HEK293T (cell line): ENCODE results near the gene SRGAP3.

Experiments used
- CTCF ChIA-PET: fragments of 350-600 bp; formaldehyde crosslinking; extraction: SDS; loops from one replicate; lab custom pipeline; 2021; ENCODE audit warnings: antibody characterized with exemption, inconsistent platforms; lab: Yijun Ruan, JAX
- POLR2A ChIA-PET: fragments of 350-600 bp; formaldehyde crosslinking; extraction: SDS; loops from one replicate; lab custom pipeline; 2020; ENCODE audit warnings: antibody characterized with exemption, inconsistent platforms; lab: Yijun Ruan, JAX
- DNase-seq: peaks from one replicate; pipeline ENCODE4 v3.0.0; 2012; ENCODE audit warnings: mixed read lengths; ENCODE audit errors: extremely low spot score
- ARNT ChIP-seq: fragments of 450-650 bp; IDR thresholded peaks from 2 replicates; pipeline ENCODE4 v1.6.1; 2017; ENCODE audit warnings: mild to moderate bottlenecking
- BHLHE40 ChIP-seq: fragments of 450-650 bp; IDR thresholded peaks from 2 replicates; pipeline ENCODE4 v1.6.1; 2016; ENCODE audit warnings: mild to moderate bottlenecking, moderate library complexity, borderline replicate concordance
- CTBP1 ChIP-seq: fragments of 450-650 bp; IDR thresholded peaks from 2 replicates; pipeline ENCODE4 v1.6.1; 2016; ENCODE audit warnings: borderline replicate concordance
- ELF4 ChIP-seq: fragments of 450-650 bp; IDR thresholded peaks from 2 replicates; pipeline ENCODE4 v1.6.1; 2017; ENCODE audit warnings: antibody characterized with exemption
- FOXA1 ChIP-seq: fragments of 450-650 bp; IDR thresholded peaks from 2 replicates; pipeline ENCODE4 v1.6.1; 2016; ENCODE audit warnings: mild to moderate bottlenecking
- FOXK2 ChIP-seq: fragments of 450-650 bp; IDR thresholded peaks from 2 replicates; pipeline ENCODE4 v1.6.1; 2016; ENCODE audit warnings: mild to moderate bottlenecking
- FOXM1 ChIP-seq: fragments of 450-650 bp; IDR thresholded peaks from 2 replicates; pipeline ENCODE4 v1.6.1; 2017; ENCODE audit warnings: mild to moderate bottlenecking, borderline replicate concordance
- HDGF ChIP-seq: fragments of 450-650 bp; IDR thresholded peaks from 2 replicates; pipeline ENCODE4 v1.6.1; 2017; ENCODE audit warnings: antibody characterized with exemption, borderline replicate concordance
- L3MBTL2 ChIP-seq: fragments of 450-650 bp; conservative IDR thresholded peaks from 2 replicates; pipeline ENCODE4 v1.6.1; 2016; ENCODE audit warnings: mild to moderate bottlenecking
- LEF1 ChIP-seq: fragments of 450-650 bp; IDR thresholded peaks from 2 replicates; pipeline ENCODE4 v1.6.1; 2017; ENCODE audit warnings: mild to moderate bottlenecking, borderline replicate concordance
- NFRKB ChIP-seq: fragments of 450-650 bp; IDR thresholded peaks from 2 replicates; pipeline ENCODE4 v1.6.1; 2016; ENCODE audit warnings: mild to moderate bottlenecking, moderate library complexity
- PKNOX1 ChIP-seq: fragments of 450-650 bp; IDR thresholded peaks from 2 replicates; pipeline ENCODE4 v1.6.1; 2016
- SP1 ChIP-seq: fragments of 450-650 bp; IDR thresholded peaks from 2 replicates; pipeline ENCODE4 v1.6.1; 2017
- SUZ12 ChIP-seq: fragments of 450-650 bp; IDR thresholded peaks from 2 replicates; pipeline ENCODE4 v1.6.1; 2016; ENCODE audit warnings: mild to moderate bottlenecking
- TARDBP ChIP-seq: fragments of 450-650 bp; IDR thresholded peaks from 2 replicates; pipeline ENCODE4 v1.6.1; 2016
- ZNF384 ChIP-seq: fragments of 450-650 bp; IDR thresholded peaks from 2 replicates; pipeline ENCODE4 v1.6.1; 2016

SRGAP3 gene

GRCh38 chr3:9102240-9102981 lies 147.0 kb downstream of the SRGAP3 start:
- no peak for DNase-seq
- ChIA-PET CTCF (interaction anchor here (0.6 kb wide), 1 partner anchor 12 kb away, joined by 3 read pairs; no protein-coding TSS in a partner anchor), POLR2A (no interaction called here)
- TF ChIP-seq ARNT: no peak
- no peak for TF ChIP-seq TARDBP
- no peak for TF ChIP-seq ZNF384
- TF ChIP-seq SP1: no peak
- TF ChIP-seq FOXM1: no peak
- no peak for TF ChIP-seq L3MBTL2
- no peak for TF ChIP-seq SUZ12
- no peak for TF ChIP-seq HDGF
- TF ChIP-seq CTBP1: no peak

- ChIA-PET POLR2A (no interaction called here), CTCF (no interaction called here)
- TF ChIP-seq FOXM1: no peak
- TF ChIP-seq ZNF384: no peak
- no peak for TF ChIP-seq FOXK2
- no peak for TF ChIP-seq LEF1
- TF ChIP-seq FOXA1: no peak
- TF ChIP-seq TARDBP: no peak
- no peak for TF ChIP-seq SP1
- TF ChIP-seq NFRKB: no peak
- no peak for TF ChIP-seq CTBP1
- no peak for TF ChIP-seq SUZ12
- no peak for TF ChIP-seq BHLHE40
- no peak for TF ChIP-seq PKNOX1
- TF ChIP-seq HDGF: no peak
- no peak for TF ChIP-seq ELF4
- TF ChIP-seq ARNT: no peak
- no peak for TF ChIP-seq L3MBTL2
- no peak for DNase-seq
Observed at GRCh38 chr3:9101286-9101685, 148.2 kb downstream of the SRGAP3 start.

GRCh38 chr3:9100513-9100894 lies 148.9 kb downstream of the SRGAP3 start:
- no peak for TF ChIP-seq NFRKB
- TF ChIP-seq SUZ12: no peak
- TF ChIP-seq L3MBTL2: no peak
- TF ChIP-seq ZNF384: no peak
- TF ChIP-seq FOXK2: no peak
- TF ChIP-seq HDGF: no peak
- TF ChIP-seq LEF1: no peak
- POLR2A ChIA-PET: no interaction called here
- CTCF ChIA-PET: no interaction called here
- no peak for DNase-seq

- TF ChIP-seq TARDBP (no peak), FOXA1 (no peak), PKNOX1 (no peak), CTBP1 (no peak), NFRKB (no peak), FOXK2 (no peak), SUZ12 (no peak), ZNF384 (no peak), FOXM1 (no peak), ARNT (no peak), L3MBTL2 (no peak), HDGF (no peak), SP1 (no peak), ELF4 (no peak), BHLHE40 (no peak), LEF1 (no peak)
- DNase-seq: no peak
- CTCF ChIA-PET: no interaction called here
- POLR2A ChIA-PET: no interaction called here
Observed at GRCh38 chr3:9099702-9100512, 149.5 kb downstream of the SRGAP3 start.

- ChIA-PET CTCF (no interaction called here), POLR2A (no interaction called here)
- no peak for DNase-seq
- TF ChIP-seq SUZ12 (no peak), LEF1 (no peak), L3MBTL2 (no peak), FOXA1 (no peak), HDGF (no peak), TARDBP (no peak), CTBP1 (no peak), ZNF384 (no peak), NFRKB (no peak), ARNT (no peak), FOXK2 (no peak), SP1 (no peak), PKNOX1 (no peak), BHLHE40 (no peak), FOXM1 (no peak), ELF4 (no peak)
Observed at GRCh38 chr3:9098716-9099675, 150.4 kb downstream of the SRGAP3 start.
